Fibroblast of lung (primary cell): ENCODE measurements around the gene BMERB1. TPM values are rescaled to one million over a fixed set of nuclear protein-coding genes. Genes with fewer than 3 reads are reported as not detected.
A peak's percentile ranks its signal among the peaks of the same experiment; 100 is the strongest.
"Not testable (repeated sequence)": the region's sequence is repeated elsewhere in the genome, so short reads cannot be mapped to it uniquely, and the experiment has no call there.

Experiments
- DNase-seq, 2 donors: peaks; one replicate each; pipeline versions ENCODE4 v3.0.0 to v3.0.0-alpha.2; 2010; ENCODE audit warnings: low read depth in 2 of 2
- H2AFZ ChIP-seq: 2 replicates; pipeline ENCODE4 v1.5.1; 2012; ENCODE audit warnings: low read length, control low read depth, inconsistent platforms
- H3K27ac ChIP-seq: 2 replicates; pipeline ENCODE4 v1.5.1; 2011; ENCODE audit warnings: low read length, control low read depth; ENCODE audit not compliant: insufficient read depth
- H3K27me3 ChIP-seq: 2 replicates; pipeline ENCODE4 v1.5.1; 2011; ENCODE audit warnings: mild to moderate bottlenecking, low read length; ENCODE audit not compliant: control insufficient read depth, insufficient read depth
- H3K36me3 ChIP-seq: 2 replicates; pipeline ENCODE4 v1.5.1; 2011; ENCODE audit warnings: low read length; ENCODE audit not compliant: control insufficient read depth, insufficient read depth
- H3K4me1 ChIP-seq: 2 replicates; pipeline ENCODE4 v1.5.1; 2011; ENCODE audit warnings: low read length; ENCODE audit not compliant: control insufficient read depth, insufficient read depth; ENCODE audit errors: extremely low read depth
- H3K4me2 ChIP-seq: 2 replicates; pipeline ENCODE4 v1.5.1; 2011; ENCODE audit warnings: low read length, control low read depth; ENCODE audit not compliant: insufficient read depth; ENCODE audit errors: extremely low read depth
- H3K4me3 ChIP-seq, 4 experiments: fragments of 200-600 bp in 1 of 4; sonication (generic) in 1 of 4; replicated peaks in 1 of 4; 2 replicates each; pipeline ENCODE4 v1.5.1; 2011 to 2016; ENCODE audit warnings: low read length in 4 of 4, low read depth in 3 of 4, mild to moderate bottlenecking in 3 of 4, control low read depth in 2 of 4, inconsistent platforms in 1 of 4, mixed read lengths in 1 of 4; ENCODE audit not compliant: insufficient read depth in 1 of 4; ENCODE audit errors: control extremely low read depth in 1 of 4
- H3K79me2 ChIP-seq: 2 replicates; pipeline ENCODE4 v1.5.1; 2012; ENCODE audit warnings: mild to moderate bottlenecking, low read length, inconsistent platforms; ENCODE audit not compliant: control insufficient read depth, insufficient read depth
- H3K9ac ChIP-seq: 2 replicates; pipeline ENCODE4 v1.5.1; 2011; ENCODE audit warnings: mild to moderate bottlenecking, low read length, control low read depth; ENCODE audit not compliant: insufficient read depth
- H3K9me3 ChIP-seq: 2 replicates; pipeline ENCODE4 v1.5.1; 2012; ENCODE audit warnings: low read depth, low read length; ENCODE audit not compliant: control insufficient read depth, insufficient read depth
- H4K20me1 ChIP-seq: 2 replicates; pipeline ENCODE4 v1.5.1; 2011; ENCODE audit warnings: low read length; ENCODE audit not compliant: control insufficient read depth, insufficient read depth; ENCODE audit errors: extremely low read depth
- CTCF ChIP-seq, 2 donors: IDR thresholded peaks in 1 of 2; conservative IDR thresholded peaks in 1 of 2; 1 replicate in 1 of 2; 2 replicates in 1 of 2; pipeline ENCODE4 v1.5.1; 2011 to 2012; ENCODE audit warnings: low read length in 2 of 2, control low read depth in 1 of 2, inconsistent platforms in 1 of 2, low read depth in 1 of 2, mild to moderate bottlenecking in 1 of 2
- EZH2 ChIP-seq: IDR thresholded peaks from 2 replicates; pipeline ENCODE4 v1.5.1; 2012; ENCODE audit warnings: low read length, control low read depth, mild to moderate bottlenecking; ENCODE audit errors: missing control alignments
- polyA minus RNA-seq: library from RNA; depleted of rRNA, polyadenylated mRNA; stranded (reverse); fragments of >200 nt; gene quantifications from 2 replicates; pipeline ENCODE4 v1.2.3, GENCODE V29; 2011; ENCODE audit warnings: low replicate concordance
- polyA plus RNA-seq, 2 donors: library from polyadenylated mRNA; depleted of rRNA in 1 of 2; stranded (reverse) in 1 of 2; unstranded in 1 of 2; fragments of >200 nt; gene quantifications; 2 replicates each; pipeline ENCODE4 v1.2.1, GENCODE V29; 2011 to 2012; ENCODE audit warnings: missing spikeins in 1 of 2
- total RNA-seq: library from RNA; depleted of rRNA; stranded (reverse); fragments of >200 nt; gene quantifications from 2 replicates; pipeline ENCODE4 v1.2.1, GENCODE V29; 2014

The BMERB1 gene
- total RNA-seq (32.6 and 39.1 TPM in 2 replicates), polyA plus RNA-seq (39.4 and 46.0 TPM in 2 replicates), polyA minus RNA-seq (38.5 and 40.4 TPM in 2 replicates)
- 30.0 and 45.1 TPM in 2 replicates for polyA plus RNA-seq (2012)

- DNase-seq = peak; percentile 74 to 75
Measured at GRCh38 chr16:15434425-15435215, at the start of gene BMERB1. Gene BMERB1, plus strand, starts transcription at chr16:15434588. Its CDS starts 66 bp downstream, at chr16:15434654.

GRCh38 chr16:15388060-15388459, 46.3 kb upstream of the BMERB1 start:
- not testable (repeated sequence) for H3K9me3 ChIP-seq, H3K36me3 ChIP-seq, H3K79me2 ChIP-seq, H2AFZ ChIP-seq, H3K4me3 ChIP-seq, H3K9ac ChIP-seq, H3K4me1 ChIP-seq, H3K4me2 ChIP-seq, H3K27ac ChIP-seq, H4K20me1 ChIP-seq, DNase-seq, H3K27me3 ChIP-seq

More at GRCh38 chr16:15434425-15435215, at the start of gene BMERB1:
- H3K27me3 ChIP-seq = no peaks in the 10 kb centered on the region
- peak within 1 kb of the TSS; percentile 80 to 92 (median 85) for H3K4me3 ChIP-seq
- H3K4me2 ChIP-seq = peak within 1 kb of the TSS; percentile 86
- H3K79me2 ChIP-seq = peaks cover 22% of the 10 kb centered on the region
- no peak for TF ChIP-seq EZH2
- no peak for TF ChIP-seq CTCF (conservative IDR thresholded peaks at IDR 0.05 in 1 of 2, IDR thresholded peaks at IDR 0.05 in 1 of 2; ENCODE audit: low read depth in 1 of 2, low read length in 2 of 2)
- peak within 1 kb of the TSS; percentile 89 for H2AFZ ChIP-seq
- peak within 1 kb of the TSS; percentile 68 for H3K9ac ChIP-seq
- H3K36me3 ChIP-seq = no peaks in the 10 kb centered on the region
- no peaks in the 10 kb centered on the region for H3K9me3 ChIP-seq
- H3K4me1 ChIP-seq = peaks cover 9% of the 10 kb centered on the region
- H3K27ac ChIP-seq = peak within 1 kb of the TSS; percentile 54
- H4K20me1 ChIP-seq = no peaks in the 10 kb centered on the region

- H3K9me3 ChIP-seq, H3K27me3 ChIP-seq, H3K4me3 ChIP-seq, H3K9ac ChIP-seq, H2AFZ ChIP-seq, H3K36me3 ChIP-seq, H3K4me2 ChIP-seq, H3K79me2 ChIP-seq, H3K27ac ChIP-seq, H3K4me1 ChIP-seq, H4K20me1 ChIP-seq, DNase-seq: not testable (repeated sequence)
Measured at GRCh38 chr16:15389916-15390315, 44.5 kb upstream of the BMERB1 start.

GRCh38 chr16:15393025-15393424, 41.4 kb upstream of the BMERB1 start:
- not testable (repeated sequence) for H3K27me3 ChIP-seq, H4K20me1 ChIP-seq, H3K4me3 ChIP-seq, H3K27ac ChIP-seq, H3K9me3 ChIP-seq, H3K4me1 ChIP-seq, DNase-seq, H2AFZ ChIP-seq, H3K79me2 ChIP-seq, H3K9ac ChIP-seq, H3K4me2 ChIP-seq, H3K36me3 ChIP-seq

- Histone ChIP-seq H2AFZ (peak within 1 kb of the TSS; percentile 26), H3K4me3 (peak within 1 kb of the TSS in 2 of 4 experiments; percentile 21 to 42), H3K4me2 (peak within 1 kb of the TSS; percentile 48)
- not testable (repeated sequence) for H3K36me3 ChIP-seq, H3K4me1 ChIP-seq, H4K20me1 ChIP-seq, H3K27ac ChIP-seq, H3K9me3 ChIP-seq, H3K79me2 ChIP-seq, H3K9ac ChIP-seq, H3K27me3 ChIP-seq
- DNase-seq = peak in 1 of 2 donors; percentile 20
Measured at GRCh38 chr16:15395631-15396508, 38.5 kb upstream of the BMERB1 start, which contains the start of gene MPV17L. Gene MPV17L, plus strand, starts transcription at chr16:15395754. Its CDS starts 144 bp downstream, at chr16:15395898.
